AG10803 (cell line): ENCODE measurements around the gene RAPGEF2.

ENCODE experiments used
- DNase-seq: peaks from one replicate; pipeline ENCODE4 v3.0.0; 2010; ENCODE audit warnings: low read depth
- H3K4me3 ChIP-seq: 2 replicates; pipeline ENCODE4 v1.5.1; 2011; ENCODE audit warnings: mild to moderate bottlenecking, low read length, control low read depth
- TF ChIP-seq, protein P1 (sequence below): conservative IDR thresholded peaks from 2 replicates; pipeline ENCODE4 v1.5.1; 2011; ENCODE audit warnings: mild to moderate bottlenecking, low read length, control low read depth, inconsistent platforms

Gene RAPGEF2

GRCh38 chr4:159201168-159201567, 98.3 kb downstream of the RAPGEF2 start:
- TF ChIP-seq, protein P1, sequence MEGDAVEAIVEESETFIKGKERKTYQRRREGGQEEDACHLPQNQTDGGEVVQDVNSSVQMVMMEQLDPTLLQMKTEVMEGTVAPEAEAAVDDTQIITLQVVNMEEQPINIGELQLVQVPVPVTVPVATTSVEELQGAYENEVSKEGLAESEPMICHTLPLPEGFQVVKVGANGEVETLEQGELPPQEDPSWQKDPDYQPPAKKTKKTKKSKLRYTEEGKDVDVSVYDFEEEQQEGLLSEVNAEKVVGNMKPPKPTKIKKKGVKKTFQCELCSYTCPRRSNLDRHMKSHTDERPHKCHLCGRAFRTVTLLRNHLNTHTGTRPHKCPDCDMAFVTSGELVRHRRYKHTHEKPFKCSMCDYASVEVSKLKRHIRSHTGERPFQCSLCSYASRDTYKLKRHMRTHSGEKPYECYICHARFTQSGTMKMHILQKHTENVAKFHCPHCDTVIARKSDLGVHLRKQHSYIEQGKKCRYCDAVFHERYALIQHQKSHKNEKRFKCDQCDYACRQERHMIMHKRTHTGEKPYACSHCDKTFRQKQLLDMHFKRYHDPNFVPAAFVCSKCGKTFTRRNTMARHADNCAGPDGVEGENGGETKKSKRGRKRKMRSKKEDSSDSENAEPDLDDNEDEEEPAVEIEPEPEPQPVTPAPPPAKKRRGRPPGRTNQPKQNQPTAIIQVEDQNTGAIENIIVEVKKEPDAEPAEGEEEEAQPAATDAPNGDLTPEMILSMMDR = no peak
- no peak overlapping the region for H3K4me3 ChIP-seq
- no peak for DNase-seq

- DNase-seq = no peak
- TF ChIP-seq, protein P1 = no peak
- no peak overlapping the region for H3K4me3 ChIP-seq
Measured at GRCh38 chr4:159204566-159204965, 101.7 kb downstream of the RAPGEF2 start.

- TF ChIP-seq, protein P1 = no peak
- no peak for DNase-seq
- no peak overlapping the region for H3K4me3 ChIP-seq
Measured at GRCh38 chr4:159205466-159205865, 102.6 kb downstream of the RAPGEF2 start.

DNA sequence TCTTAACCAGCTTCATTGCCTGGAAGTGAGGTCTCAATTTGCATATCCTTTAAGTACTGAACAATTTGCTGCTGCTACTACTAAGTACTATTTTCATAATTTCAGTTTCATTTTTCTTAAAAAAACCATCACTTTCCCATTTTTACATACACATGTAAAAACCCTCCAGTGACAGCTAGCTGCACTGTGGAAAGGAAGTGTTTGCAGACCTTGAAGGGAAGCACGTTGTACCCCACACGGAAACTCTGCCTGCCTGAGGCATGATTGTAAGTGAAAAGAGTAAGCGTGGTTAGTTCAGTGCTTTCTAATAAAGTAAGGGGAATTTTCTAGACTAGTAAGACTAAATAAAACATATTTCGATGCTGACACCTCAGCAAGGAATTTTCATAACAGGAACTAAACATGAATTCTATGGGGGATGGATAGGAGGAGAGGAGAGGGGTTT, 103.6 kb downstream of the RAPGEF2 start:
- peak; percentile 47 for DNase-seq
- no peak overlapping the region for H3K4me3 ChIP-seq
- TF ChIP-seq, protein P1 = no peak

DNA sequence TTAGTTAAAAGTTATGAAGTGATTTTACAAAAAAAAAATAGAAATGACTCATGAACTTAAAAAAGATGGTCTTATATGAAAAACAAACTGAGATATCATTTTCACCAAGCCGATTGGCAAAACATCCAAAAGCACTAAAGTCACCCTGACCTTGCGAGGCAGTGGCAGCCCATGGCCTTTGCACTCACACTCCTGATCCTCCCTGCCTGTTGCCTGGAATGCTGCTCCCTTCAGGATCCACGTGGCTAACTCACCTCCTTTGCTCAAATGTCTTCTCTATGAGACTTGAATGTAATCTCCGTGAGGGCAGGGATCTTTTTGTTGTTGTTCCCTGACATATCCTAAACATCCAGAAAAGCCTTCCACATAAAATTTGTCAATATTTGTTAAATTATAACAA, 106.4 kb downstream of the RAPGEF2 start:
- TF ChIP-seq, protein P1 = no peak
- no peak overlapping the region for H3K4me3 ChIP-seq
- no peak for DNase-seq

DNA sequence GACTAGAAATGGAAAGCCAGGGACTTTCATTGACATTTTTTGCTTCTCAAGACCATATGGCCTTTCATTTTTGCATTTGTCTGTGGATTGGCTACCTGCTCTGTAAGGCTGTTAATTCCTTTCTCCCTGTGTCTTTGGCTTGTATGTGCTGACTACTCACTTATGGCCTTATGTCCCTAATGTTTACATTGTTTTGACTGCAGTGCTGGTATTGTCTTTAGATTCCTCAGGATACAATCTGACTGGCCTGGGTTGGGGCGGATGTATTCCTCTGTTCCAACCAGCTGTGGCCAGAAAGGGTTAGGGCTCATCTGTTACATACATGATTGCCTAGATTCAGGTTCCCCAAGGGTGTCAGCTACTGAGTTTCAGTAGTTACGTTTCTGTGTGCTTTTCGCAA, 108.1 kb downstream of the RAPGEF2 start:
- no peak for DNase-seq
- H3K4me3 ChIP-seq = no peak overlapping the region
- TF ChIP-seq, protein P1 = no peak

GRCh38 chr4:159212675-159213293, 109.9 kb downstream of the RAPGEF2 start:
- H3K4me3 ChIP-seq = no peak overlapping the region
- TF ChIP-seq, protein P1 = no peak
- DNase-seq = no peak
